Stimulated activated CD8-positive, alpha-beta memory T cell treated with anti-CD3 and anti-CD28 coated beads, Interleukin-4, amount 100 ng/mL, for 24 hours (primary cell): ENCODE data around the gene CNDP2.

Experiments used
- DNase-seq: peaks from one replicate; pipeline ENCODE4 v3.0.0-alpha.2; 2020; ENCODE audit warnings: low read depth

Gene CNDP2

DNA sequence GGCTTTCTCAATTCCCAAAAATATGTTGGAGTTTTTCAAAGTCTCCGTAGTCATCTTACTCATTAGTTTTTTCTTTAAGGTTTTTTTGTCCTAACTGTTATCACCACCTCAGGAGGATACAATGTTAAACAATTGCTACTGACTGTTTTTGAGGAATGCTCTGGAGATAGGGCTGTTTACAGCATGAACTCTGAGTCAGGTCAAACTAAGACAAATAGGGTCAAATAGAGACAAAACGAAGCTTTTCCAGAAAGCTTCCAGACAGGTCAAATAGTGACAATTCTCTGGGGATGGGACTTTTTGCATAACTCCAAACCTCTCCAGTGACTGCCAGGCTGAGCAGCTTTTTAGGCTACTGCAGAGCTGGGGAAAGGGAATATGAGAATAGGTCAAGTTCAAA lies 23.9 kb upstream of the CNDP2 start:
- no peak for DNase-seq

DNA sequence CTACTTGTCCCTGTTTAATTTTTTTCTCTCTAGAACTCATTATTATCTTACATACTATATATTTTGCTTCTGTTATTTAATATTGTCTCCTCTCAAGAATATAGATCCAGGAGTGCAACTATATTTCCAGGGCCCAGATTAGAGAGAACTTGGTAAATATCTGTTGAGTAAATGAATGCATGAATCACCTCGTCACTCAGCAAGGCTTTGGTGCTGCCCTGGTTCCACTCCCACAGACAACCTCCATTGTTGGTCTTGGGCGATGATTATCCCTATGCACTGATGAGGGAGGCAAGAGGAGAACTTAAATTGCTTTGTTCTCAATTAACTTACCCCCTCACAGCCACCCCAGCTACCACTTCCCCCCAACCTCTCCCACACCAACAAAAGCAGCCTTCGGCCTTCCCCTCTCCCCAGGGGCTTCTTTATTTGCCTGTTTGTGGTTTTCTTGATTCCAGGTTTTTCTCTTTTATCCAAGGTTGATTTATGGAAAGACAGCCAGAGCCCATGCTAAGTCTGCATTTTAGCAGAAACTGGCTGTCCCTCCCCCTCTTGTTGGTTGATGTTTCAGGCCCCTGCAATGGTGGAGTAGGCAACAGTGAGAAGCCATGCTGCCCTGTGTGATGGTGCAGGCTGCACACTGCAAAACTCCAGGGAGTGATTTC lies 22.1 kb upstream of the CNDP2 start:
- no peak for DNase-seq

DNA sequence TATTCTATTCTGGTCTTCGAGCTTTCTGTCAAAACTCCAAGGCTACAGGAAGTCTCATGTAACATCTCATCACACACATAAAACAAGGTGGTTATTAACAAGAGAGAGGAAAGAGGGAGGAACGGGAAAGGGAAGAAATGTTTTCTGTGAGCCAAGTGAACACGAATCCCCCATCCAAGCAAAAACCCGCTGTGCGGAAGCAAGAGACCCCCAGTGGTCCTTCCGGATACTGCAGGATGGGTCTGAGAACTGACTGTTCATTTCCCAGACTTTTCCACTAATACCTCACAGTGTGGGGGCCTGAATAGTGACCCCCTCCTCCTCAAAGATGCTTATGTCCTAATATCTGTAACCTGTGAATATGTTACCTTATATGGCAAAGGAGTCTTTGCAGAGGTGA lies 20.0 kb upstream of the CNDP2 start:
- no peak for DNase-seq

DNA sequence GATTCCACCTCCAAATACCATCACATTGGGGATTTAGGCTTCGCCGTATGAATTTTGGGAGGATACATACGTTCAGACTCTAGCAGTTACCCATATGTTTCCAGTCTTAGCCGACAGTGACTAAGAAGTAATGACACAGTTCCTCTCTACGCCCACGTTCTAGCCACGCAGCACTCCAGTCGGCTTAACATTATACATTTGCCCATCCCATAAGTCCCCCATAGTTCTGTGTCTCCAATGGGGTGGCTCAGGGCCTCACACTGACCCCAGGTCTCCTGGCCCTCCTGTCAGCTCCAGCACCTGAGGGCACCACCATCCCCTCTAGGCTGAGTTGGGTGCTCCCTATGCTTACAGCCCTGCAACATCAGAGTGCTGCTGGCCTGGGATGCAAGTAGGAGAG lies 18.4 kb upstream of the CNDP2 start:
- no peak for DNase-seq

DNA sequence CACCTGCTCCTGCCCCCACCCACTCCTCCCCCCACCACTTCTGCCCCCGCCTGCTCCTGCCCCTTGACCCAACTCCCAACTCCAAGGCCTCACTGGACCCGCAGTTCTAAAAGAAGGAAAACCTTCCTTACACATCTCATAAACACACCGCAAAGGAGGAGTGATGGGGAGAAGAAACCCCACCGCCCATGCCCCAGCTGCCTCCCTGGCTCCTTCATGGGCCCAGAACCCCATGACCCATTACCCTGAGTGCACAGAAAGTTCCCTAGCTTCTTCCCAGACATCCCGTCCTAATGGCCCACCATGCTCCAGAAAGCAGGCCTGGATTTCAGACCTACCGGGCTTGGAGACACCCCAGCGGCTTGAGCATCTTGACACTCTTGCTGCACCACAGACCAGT lies 17.8 kb upstream of the CNDP2 start:
- DNase-seq: no peak

DNA sequence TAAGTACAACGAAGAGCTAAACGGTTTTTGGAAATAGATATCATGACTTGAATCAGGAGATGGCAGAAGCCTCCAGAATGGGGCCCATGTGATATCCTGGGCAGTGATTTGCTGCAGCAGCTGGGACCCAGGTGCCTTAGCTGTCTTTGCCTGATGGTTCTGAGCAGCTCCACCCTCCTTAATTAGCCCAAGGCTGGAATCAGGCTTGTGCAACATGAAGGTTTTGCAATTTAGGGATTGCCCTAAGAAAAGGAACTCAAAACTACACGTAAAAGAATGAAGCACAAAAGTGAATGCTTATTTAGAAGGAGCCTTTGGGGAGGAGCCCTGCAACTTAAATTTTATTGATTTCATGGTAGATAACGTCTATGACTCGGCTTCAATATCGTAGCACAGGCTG lies 17.3 kb upstream of the CNDP2 start:
- no peak for DNase-seq

DNA sequence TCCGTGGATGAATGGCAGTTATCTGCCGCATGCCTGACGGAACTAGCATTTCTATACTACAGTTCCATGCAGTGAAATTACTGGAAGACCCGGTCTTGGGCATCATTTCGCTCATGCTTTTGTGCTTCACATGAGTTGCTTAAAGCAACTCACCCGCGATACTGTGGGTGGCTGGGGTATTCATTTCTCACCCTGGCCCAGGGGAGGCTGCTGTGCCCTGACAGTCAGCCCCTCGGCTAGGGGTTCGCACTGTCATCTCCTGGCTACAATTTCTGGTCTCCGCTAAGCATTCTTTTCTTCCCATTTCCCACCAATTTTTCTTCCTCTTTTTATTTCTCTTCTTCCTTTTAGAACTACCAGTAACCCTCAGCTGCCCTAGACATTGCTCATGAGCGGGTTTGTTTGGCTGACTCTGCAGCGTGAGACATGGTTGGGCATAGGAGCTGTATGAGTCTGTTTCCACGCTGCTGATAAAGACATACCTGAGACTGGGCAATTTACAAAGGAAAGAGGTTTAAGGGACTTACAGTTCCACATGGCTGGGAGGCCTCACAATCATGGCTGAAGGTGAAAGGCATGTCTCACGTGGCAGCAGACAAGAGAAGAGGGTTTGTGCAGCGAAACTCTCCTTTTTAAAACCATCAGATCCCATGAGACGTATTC lies 16.5 kb upstream of the CNDP2 start:
- DNase-seq: no peak

DNA sequence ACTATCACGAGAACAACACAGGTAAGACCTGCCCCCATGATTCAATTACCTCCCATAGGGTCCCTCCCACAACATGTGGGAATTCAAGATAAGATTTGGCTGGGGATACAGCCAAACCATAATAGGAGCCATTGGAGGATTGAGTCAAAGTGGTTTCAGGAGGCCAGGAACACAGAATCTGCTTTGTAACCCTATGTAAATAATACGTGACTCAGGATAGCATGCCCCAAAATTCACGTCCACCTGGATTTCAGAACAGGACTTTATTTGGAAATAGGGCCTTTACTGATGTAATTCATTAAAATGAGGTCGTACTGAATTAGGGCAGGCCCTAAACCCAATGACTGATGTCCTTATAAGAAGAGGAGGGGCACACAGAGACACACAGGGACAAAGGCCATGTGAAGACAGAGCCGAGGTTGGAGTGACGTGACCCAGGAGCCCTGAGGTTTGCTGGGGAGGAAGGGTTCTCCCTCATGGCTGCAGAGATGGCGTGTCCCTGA lies 16.0 kb upstream of the CNDP2 start:
- DNase-seq: no peak

DNA sequence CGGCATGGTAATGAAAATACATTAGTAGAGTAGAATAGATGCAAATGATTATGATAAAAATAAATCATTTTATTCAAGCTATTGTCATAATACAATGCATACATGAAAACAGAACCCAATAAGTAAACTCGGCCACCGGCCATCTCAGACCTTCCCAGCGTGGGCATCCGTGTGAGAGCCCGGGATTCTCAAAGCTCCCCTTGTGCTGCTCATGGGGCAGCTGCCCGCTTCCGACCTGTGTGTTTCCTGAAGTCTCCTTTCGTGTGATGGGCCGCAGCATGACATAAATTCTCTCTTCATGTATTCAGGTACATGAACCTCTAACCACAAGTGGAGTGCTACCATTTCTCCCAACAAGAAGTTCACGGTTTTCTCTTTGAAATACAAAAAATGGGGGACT lies 13.5 kb upstream of the CNDP2 start:
- DNase-seq: no peak

DNA sequence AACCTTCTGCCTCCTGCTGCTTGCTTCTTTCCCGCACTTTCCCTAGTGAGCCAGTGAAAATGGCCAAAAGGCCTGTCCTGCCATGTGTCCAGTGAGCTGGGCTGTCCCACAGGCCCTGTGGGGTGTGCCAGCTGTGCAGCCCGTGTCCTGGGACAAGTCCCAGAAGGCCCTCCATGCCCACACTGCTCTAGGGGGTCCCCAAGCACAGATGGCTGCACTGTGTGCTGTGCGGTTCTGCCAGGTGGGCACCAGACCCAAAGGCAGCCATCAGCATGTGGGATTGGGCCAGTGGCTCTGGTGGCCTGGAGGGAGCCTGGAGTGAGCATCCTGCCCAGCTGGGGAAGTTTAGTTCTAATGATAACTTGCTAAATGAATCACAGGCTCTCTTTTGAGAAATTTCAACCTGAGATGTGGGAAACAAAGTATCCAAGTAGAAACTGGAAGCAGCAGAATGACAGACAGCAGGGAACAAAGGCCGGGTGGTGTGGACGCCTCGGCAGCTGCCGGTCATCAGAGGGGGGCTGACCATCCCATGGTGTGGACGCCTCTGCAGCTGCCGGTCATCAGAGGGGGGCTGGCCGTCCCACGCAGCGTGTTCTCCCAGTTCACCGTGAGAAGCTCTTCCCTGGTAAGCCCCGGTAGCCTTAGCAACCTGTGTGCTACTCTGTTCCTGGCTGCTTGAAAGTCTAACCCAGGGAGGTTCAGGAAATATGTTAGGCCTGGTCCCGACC lies 9.9 kb upstream of the CNDP2 start:
- DNase-seq: no peak

DNA sequence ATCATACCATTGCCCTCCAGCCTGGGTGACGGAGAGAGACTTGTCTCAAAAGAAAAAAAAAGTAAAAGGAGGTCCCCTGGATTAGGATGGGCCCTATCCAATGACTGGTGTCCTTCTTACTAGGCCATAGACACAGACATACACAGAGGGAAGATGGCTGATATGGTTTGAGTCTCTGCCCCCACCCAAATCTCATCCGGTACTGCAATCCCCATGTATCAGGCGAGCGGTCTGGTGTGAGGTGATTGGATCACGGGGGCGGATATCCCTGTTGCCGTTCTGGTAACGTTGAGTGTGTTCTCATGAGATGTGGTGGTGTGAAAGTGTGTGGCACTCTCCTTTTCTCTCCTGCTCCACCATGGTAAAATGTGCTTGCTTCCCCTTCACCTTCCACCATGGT lies 7.8 kb upstream of the CNDP2 start:
- DNase-seq: no peak

DNA sequence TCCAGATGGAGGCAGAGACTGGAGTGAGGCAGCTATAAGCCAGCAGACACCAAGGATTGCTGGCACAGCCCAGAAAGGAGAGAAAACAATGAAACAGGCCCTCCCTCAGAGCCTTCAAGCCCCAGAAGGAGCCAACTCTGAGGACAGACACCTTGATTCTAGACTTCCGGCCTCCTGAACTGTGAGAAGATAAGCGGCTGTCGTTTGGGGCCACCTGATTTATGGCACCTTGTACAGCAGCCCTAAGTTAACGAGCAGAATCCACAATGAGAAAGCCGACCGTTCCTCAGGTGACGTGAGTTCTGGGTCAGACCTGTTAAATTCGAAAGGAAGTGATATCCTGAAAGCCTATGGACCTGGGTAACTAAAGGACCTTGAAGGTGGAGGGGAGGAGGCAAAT lies 7.3 kb upstream of the CNDP2 start:
- no peak for DNase-seq

DNA sequence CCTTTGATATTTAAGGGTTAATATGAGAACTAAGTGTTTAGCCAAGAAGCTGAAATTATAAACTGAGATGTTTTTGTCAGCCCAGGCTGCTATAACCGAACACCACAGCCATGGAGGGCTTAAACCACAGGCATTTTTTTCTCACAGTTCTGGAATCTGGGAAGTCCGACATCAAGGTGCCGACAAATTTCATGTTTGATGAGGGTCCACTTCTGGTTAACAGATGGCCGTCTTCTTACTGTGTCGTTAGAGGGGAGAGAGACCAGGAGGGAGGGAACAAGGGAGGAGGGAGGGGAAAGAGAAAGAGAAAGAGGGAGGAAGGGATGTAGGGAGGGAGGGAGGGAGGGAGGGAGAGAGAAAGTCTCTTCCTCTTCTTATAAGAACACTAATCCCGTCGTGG lies 6.5 kb upstream of the CNDP2 start:
- no peak for DNase-seq

DNA sequence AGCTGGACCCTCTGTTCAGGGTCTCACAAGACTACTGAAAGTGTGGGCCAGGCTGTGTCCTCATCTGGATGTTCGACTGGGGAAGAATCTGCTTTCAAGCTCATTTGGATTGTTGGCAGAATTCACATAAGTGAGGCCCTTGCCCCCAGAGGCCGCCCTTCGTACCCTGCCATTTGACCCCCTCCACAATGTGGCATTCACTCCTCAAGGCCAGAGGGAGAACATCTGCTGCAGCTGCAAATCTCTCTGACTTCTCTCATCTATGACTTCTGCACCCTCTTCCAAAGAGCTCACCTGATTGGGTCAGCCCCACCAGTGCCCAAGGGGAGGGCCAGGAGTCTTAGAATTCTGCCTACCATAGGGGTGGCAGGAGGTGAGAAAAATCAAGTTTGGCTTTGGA lies 3.9 kb upstream of the CNDP2 start:
- DNase-seq: no peak

DNA sequence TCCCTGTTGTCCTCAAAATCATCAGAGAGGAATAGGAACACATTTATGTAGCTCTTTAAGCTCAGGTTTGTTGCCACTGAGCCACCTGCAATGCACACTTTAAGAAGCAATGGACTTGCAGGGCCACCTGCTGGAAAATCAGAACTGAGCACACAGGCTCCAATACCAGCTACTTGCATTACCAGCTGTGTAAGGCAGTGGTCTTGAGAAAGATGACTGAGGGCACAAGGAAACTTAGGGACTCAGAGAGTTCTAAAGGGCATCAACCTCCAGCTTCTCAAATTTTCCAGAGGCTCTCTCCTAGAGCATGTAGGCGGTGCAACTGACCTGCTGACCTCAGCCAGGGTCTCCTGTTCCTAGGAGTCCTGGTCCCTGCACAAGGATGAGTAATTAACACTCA lies 2.5 kb upstream of the CNDP2 start:
- no peak for DNase-seq

DNA sequence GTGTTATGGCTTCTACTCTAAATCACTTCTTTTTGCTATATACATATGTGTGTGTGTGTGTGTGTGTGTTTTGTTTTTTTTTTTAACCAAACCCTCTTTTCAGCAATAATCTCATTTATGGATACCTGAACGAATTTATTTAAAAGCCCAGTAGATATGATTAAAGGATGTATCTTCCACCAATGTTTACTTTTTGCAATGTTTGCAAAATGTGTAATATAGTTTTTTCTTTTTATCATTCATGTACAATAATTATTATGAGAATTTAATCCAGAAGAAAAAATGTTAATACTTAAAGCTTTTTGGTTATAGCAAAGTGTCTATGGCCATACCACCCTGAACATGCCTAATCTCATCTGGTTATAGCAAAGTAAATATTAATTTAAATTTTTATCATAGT lies 1.6 kb upstream of the CNDP2 start:
- DNase-seq: no peak

DNA sequence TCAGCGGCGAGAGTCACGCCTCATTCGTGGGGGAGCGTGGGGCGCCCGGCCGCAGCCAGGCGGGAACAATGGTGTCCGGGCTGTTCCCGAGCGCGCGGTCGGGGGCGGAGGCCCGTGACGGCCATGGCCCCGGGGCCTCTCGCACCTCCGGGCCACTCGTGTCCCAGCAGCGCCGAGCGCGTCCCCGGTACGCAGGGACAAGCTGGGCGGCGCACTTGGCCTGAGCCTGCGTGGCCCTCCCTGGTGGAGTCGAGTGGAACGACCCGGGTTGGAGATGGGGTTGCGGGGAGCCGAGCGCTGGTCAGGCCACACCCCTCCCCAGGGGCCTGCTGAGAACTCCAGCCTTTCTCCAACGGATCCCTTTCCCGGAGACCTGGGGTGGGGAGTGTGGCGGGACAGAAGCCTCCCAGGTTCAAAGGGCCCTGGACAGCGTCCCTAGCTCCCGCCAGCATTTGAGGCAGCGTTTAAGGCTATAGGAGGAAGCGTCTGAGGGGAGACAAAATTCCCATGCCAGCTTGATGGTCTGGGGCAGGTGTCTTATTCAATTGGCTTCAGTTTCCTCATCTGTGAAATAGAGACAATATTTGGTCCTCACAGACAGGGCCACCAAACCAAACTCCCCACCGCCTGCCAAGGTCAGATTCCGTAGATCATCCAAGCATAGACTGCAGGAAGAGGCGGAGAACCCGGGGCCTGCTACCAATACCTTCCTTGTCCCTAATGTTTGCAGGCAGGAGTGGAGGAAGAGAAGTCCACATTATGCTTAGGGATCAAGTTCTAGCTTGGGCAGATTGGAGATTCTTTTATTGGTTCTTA lies 553 bp downstream of the CNDP2 start:
- no peak for DNase-seq

DNA sequence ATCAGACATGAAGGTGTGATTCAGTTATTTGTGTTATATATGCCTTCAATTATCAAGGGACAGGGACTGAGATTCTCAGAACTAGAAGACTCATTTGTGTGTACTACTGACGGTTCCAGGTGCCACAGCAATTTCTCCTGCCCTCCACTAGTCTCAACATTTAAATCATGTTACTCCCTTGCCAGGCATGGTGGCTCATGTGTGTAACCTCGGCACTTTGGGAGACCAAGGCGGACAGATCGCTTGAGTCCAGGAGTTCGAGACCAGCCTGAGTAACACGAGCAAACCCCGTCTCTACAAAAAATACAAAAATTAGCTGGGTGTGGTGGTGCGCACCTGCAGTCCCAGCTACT lies 1.1 kb downstream of the CNDP2 start:
- no peak for DNase-seq

DNA sequence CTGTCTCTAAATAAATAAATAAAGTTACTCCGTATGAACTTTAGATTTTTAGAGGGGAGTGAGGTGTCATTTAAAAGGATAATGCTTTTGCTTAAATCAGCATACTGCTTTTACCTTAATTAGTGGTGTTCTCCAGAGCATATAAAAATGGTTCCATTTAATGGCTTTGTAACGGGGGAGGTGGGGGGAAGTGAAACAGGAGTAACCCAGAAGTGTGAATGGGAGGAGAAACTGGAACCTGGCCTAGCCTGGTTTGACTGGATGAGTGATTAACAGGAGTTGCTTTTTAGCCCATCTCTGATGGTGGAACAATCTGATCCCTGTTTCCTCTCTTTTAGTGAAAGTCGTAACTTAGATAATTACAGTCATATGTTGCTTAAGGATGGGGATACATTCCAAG lies 1.6 kb downstream of the CNDP2 start:
- no peak for DNase-seq

DNA sequence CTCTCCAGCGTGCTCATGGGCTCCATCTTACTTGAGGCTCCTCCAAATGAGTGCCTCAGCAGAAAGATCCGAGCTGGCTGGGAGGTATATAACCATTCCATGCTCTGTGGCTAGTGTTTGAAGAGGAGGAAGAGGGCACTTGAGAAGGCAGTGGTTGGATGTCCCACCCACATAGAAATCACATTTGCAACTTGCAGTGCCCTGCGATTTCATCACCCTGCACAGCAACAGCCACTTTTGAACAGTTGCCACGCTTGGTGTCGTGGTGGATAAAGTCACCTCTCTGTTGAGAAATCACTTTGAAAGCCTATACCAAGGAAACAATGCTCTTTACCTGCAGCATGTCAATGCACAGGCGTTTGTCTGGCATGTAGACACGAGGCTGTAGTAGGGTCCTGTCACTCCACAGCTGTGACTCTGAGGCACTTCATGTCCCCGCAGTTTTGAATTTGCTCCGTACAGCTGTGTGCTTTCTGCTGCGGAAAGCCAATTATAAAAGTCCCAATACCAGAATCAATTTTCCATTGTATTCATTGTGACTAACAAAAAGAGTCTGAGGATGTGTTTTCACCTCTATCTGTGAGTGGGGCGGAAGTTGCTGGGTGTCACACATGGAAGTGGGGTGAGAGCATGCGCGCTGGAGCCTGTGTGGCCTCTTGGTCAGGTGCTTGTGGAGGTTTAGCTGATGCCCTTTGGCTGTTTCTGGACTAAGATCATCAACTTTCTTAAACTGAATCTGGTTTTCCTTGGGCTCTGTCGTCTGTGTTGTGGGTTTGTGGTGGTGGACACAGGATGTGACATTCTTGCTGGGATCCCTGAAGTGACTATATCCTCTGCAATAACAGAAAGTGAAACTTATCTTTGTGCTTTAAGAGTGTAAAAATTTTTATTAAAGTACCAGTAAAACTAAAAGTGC lies 2.8 kb downstream of the CNDP2 start:
- peak; percentile 73 for DNase-seq

DNA sequence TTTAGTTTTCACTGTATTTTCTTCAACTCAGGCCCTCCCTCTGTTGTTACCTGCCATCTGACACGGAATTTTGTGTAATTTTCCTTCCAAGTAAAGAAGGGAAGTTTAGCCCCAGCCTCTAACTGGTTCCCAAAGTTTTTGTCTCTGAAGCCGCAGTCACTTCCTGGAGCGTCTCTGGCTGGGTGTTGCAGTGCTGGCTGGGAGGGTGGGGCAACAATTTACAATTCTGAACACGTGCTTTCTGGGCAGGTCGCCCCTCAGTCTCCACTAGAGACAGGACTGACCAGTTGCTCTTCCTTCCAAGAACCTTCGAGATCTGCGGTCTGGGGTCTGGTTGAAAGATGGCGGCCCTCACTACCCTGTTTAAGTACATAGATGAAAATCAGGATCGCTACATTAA lies 3.5 kb downstream of the CNDP2 start:
- DNase-seq: peak; percentile 11

DNA sequence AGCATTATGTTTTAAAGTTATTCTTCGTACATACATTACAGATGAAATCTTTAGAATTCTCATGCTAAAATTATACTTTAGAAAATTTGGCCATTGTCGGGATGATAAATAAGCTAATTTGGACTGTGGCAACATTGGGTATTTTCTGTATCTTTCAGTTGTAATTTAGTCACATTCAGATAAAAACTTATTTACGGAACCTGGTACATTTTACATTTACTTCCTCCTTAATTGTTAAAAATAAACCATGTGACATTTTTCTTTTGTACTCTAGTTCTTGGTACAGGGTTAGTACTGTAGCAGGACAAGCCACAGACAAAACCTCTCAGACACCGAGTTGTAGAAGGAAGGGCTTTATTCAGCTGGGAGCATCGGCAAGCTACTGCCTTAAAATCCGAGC lies 4.2 kb downstream of the CNDP2 start:
- DNase-seq: no peak
